Measurements from ENCODE around the gene ANKMY1. TPM values are rescaled to one million over a fixed set of nuclear protein-coding genes. Genes with fewer than 3 reads are reported as not detected.

Gene ANKMY1
- total and polyA plus RNA-seq, 2 of the 13 experiments (the other 11 are each of a cell fraction or from before 2014, with no cell fraction given), result 11.7 to 18.8 TPM

- TF ChIP-seq GTF3A (CRISPR knock-in tag; conservative IDR thresholded peaks at IDR 0.05) (0 out of 2 replicates have a peak, but pooled peaks have one; percentile 41), CBX1 (IDR thresholded peaks at IDR 0.05; ENCODE audit: low read depth) (no peak), ZNF543 (CRISPR knock-in tag; IDR thresholded peaks at IDR 0.05) (0 out of 2 replicates have a peak, but pooled peaks have one; percentile 58), ZNF788 (CRISPR knock-in tag; IDR thresholded peaks at IDR 0.05; ENCODE audit: borderline replicate concordance) (peak; percentile 73; the same call in 1 of the 2 replicates), ZNF33B (CRISPR knock-in tag; IDR thresholded peaks at IDR 0.05) (no peak), HOXA7 (CRISPR knock-in tag; IDR thresholded peaks at IDR 0.05) (no peak), ZNF317 (CRISPR knock-in tag; IDR thresholded peaks at IDR 0.05) (no peak; the same call in 1 of the 2 replicates), FOSL2 (CRISPR knock-in tag; IDR thresholded peaks at IDR 0.05) (no peak; the same call in 1 of the 2 replicates), ZNF24 (IDR thresholded peaks at IDR 0.05) (no peak), AFF4 (CRISPR knock-in tag; IDR thresholded peaks at IDR 0.05) (no peak), REPIN1 (CRISPR knock-in tag; IDR thresholded peaks at IDR 0.05; ENCODE audit: borderline replicate concordance, low read depth) (no peak), MAZ (IDR thresholded peaks at IDR 0.05; ENCODE audit: borderline replicate concordance, low read depth, low read length) (no peak), MAZ (CRISPR knock-in tag; IDR thresholded peaks at IDR 0.05; ENCODE audit: low read depth) (no peak), IRF9 (CRISPR knock-in tag; IDR thresholded peaks at IDR 0.05; ENCODE audit: borderline replicate concordance) (no peak), ZNF430 (CRISPR knock-in tag; IDR thresholded peaks at IDR 0.05) (no peak), SPEN (CRISPR knock-in tag; IDR thresholded peaks at IDR 0.05; ENCODE audit: low read depth) (no peak), MYC (CRISPR knock-in tag; IDR thresholded peaks at IDR 0.05; ENCODE audit: borderline replicate concordance) (no peak; the same call in 1 of the 2 replicates), ZNF121 (CRISPR knock-in tag; IDR thresholded peaks at IDR 0.05) (no peak), KAT2B (IDR thresholded peaks at IDR 0.05; ENCODE audit: borderline replicate concordance, low read depth, low read length) (no peak), USF2 (IDR thresholded peaks at IDR 0.05; ENCODE audit: low read depth, low read length) (no peak), USF2 (CRISPR knock-in tag; IDR thresholded peaks at IDR 0.05; ENCODE audit: borderline replicate concordance) (no peak), SIN3A (IDR thresholded peaks at IDR 0.05; ENCODE audit: borderline replicate concordance, low read depth, low read length) (peak; percentile 77; the same call in 1 of the 2 replicates), SMC3 (IDR thresholded peaks at IDR 0.05; ENCODE audit: low read length) (no peak), ZNF138 (CRISPR knock-in tag; IDR thresholded peaks at IDR 0.05; ENCODE audit: low read depth) (peak; percentile 77)
Measured at GRCh38 chr2:240586919-240587800, 29.4 kb upstream of the ANKMY1 start (continued).

Measured in HepG2 (cell line).